Measurements from ENCODE around the gene VASP. TPM values are rescaled to one million over a fixed set of nuclear protein-coding genes. Genes with fewer than 3 reads are reported as not detected.

Gene VASP
- total and polyA plus RNA-seq, 9 of the 15 experiments (the other 6 are each of a cell fraction or from before 2014, with no cell fraction given), result 16.7 to 261 (median 112) TPM

DNA sequence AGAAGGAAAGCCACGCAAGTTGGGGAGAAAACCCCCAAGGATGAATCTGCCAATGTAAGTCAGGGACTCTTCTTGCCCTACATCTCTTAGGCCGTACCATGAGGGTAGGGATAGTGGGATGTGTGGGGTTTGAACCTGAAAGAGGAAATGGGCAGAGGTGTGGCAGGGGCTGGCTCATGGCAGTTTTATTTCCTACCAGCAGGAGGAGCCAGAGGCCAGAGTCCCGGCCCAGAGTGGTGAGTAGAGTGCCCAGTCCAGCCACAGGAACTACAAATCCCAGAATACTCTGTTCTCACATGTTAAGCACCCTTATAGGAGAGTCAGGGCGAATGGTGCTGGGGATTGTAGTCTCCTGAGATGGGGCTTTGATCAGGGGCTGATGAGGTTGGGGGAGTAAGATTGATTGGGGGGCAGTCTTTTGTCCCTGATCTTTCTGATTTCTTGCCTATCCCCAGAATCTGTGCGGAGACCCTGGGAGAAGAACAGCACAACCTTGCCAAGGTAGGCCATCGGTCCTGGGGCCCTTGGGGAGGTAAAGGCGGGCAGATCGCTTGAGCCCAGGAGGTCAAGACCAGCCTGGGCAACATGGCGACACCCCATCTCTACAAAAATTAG, 16.5 kb downstream of the VASP start (continued):
- TF ChIP-seq, protein P1, sequence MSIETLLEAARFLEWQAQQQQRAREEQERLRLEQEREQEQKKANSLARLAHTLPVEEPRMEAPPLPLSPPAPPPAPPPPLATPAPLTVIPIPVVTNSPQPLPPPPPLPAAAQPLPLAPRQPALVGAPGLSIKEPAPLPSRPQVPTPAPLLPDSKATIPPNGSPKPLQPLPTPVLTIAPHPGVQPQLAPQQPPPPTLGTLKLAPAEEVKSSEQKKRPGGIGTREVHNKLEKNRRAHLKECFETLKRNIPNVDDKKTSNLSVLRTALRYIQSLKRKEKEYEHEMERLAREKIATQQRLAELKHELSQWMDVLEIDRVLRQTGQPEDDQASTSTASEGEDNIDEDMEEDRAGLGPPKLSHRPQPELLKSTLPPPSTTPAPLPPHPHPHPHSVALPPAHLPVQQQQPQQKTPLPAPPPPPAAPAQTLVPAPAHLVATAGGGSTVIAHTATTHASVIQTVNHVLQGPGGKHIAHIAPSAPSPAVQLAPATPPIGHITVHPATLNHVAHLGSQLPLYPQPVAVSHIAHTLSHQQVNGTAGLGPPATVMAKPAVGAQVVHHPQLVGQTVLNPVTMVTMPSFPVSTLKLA (conservative IDR thresholded peaks at IDR 0.05), result peak in 1 of 2 experiments; percentile 52; a peak in 2 of 4 replicates
- TF ChIP-seq, protein P2, sequence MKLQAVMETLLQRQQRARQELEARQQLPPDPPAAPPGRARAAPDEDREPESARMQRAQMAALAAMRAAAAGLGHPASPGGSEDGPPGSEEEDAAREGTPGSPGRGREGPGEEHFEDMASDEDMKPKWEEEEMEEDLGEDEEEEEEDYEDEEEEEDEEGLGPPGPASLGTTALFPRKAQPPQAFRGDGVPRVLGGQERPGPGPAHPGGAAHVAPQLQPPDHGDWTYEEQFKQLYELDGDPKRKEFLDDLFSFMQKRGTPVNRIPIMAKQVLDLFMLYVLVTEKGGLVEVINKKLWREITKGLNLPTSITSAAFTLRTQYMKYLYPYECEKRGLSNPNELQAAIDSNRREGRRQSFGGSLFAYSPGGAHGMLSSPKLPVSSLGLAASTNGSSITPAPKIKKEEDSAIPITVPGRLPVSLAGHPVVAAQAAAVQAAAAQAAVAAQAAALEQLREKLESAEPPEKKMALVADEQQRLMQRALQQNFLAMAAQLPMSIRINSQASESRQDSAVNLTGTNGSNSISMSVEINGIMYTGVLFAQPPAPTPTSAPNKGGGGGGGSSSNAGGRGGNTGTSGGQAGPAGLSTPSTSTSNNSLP (IDR thresholded peaks at IDR 0.05; ENCODE audit: borderline replicate concordance, low read depth, low read length), result 0 out of 2 replicates have a peak, but pooled peaks have one; percentile 15
- no peak for TF ChIP-seq EZH2 (IDR thresholded peaks at IDR 0.05; ENCODE audit: borderline replicate concordance, low read depth, low read length)
- TF ChIP-seq CHCHD3 (CRISPR knock-in tag; IDR thresholded peaks at IDR 0.05), result no peak
- TF ChIP-seq RUNX1 (IDR thresholded peaks at IDR 0.05; ENCODE audit: low read depth), result no peak
- TF ChIP-seq DEAF1 (CRISPR knock-in tag; IDR thresholded peaks at IDR 0.05), result peak; percentile 56; the same call in 1 of the 2 replicates
- no peak for TF ChIP-seq THRB (CRISPR knock-in tag; conservative IDR thresholded peaks at IDR 0.05)
- no peak for TF ChIP-seq CBX2 (IDR thresholded peaks at IDR 0.05; ENCODE audit: insufficient read depth, low read length, poor library complexity, severe bottlenecking)
- TF ChIP-seq SP2 (IDR thresholded peaks at IDR 0.05; ENCODE audit: extremely low read depth, low read depth, low read length, poor library complexity, severe bottlenecking), result no peak
- TF ChIP-seq CTCF (IDR thresholded peaks at IDR 0.05 in 2 of 3, conservative IDR thresholded peaks at IDR 0.05 in 1 of 3; ENCODE audit: insufficient read depth in 2 of 3, low read depth in 1 of 3, low read length in 3 of 3), result peak; percentile 86 to 96 (median 95)
- TF ChIP-seq ZNF143 (CRISPR knock-in tag; IDR thresholded peaks at IDR 0.05), result peak; percentile 93
- TF ChIP-seq RB1 (IDR thresholded peaks at IDR 0.05; ENCODE audit: low read depth), result peak; percentile 30; the same call in 1 of the 2 replicates
- 0 out of 2 replicates have a peak, but pooled peaks have one; percentile 19 for TF ChIP-seq POLR2G (IDR thresholded peaks at IDR 0.05; ENCODE audit: low read depth, low read length)
- no peak for TF ChIP-seq FOXJ2 (tag; IDR thresholded peaks at IDR 0.05)
- peak; percentile 91; the same call in 1 of the 2 replicates for TF ChIP-seq ETS1 (conservative IDR thresholded peaks at IDR 0.05; ENCODE audit: control insufficient read depth, low read depth, low read length)
- 0 out of 2 replicates have a peak, but pooled peaks have one; percentile 27 for TF ChIP-seq SP1 (CRISPR knock-in tag; IDR thresholded peaks at IDR 0.05)

Data from K562 (cell line).